AG09309 (cell line): Measurements from ENCODE around the gene VSIR.

ENCODE experiments used
- DNase-seq: peaks from one replicate; pipeline ENCODE4 v3.0.0-alpha.2; 2010; ENCODE audit warnings: low read depth
- H3K4me3 ChIP-seq: 2 replicates; pipeline ENCODE4 v1.5.1; 2011; ENCODE audit warnings: mild to moderate bottlenecking, low read depth, low read length, moderate library complexity; ENCODE audit not compliant: control insufficient read depth
- TF ChIP-seq, protein P1 (sequence below): IDR thresholded peaks from 2 replicates; pipeline ENCODE4 v1.5.1; 2011; ENCODE audit warnings: mild to moderate bottlenecking, low read depth, low read length, inconsistent platforms; ENCODE audit not compliant: insufficient read depth, control insufficient read depth; ENCODE audit errors: missing control alignments

Gene VSIR

DNA sequence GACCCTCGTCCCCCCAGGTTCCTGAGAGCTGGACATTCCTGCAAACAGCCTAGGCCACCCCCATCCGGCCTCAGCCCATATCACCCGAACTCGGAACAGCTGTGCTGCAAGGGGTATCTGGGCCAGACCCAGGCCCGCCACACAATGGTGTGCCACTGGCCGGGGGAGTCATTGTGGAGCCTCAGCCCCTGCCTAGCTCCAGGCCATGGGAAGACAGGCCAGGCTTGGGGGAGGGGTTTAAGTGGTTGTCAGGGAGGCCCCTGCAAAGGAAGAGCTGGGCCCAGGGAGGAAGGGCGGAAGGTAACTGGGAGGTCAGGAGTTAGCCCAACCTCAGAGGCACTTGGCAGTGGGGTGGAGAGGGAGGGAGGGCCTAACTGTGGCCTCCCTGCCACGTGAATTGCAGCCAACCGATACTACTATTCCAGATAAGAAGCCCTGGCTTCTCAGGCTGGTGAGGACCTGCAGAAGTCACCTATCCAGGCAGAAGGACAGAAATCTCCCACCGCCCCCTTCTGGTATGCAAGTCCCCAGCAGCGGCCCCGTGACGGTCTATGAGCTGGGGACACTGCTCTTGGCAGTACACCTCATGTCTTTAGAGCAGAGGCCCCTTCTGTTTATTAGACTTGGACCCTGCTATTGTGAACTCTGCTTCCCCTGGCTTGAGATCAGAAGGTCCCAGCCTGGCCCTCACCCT lies 26.8 kb downstream of the VSIR start:
- TF ChIP-seq, protein P1, sequence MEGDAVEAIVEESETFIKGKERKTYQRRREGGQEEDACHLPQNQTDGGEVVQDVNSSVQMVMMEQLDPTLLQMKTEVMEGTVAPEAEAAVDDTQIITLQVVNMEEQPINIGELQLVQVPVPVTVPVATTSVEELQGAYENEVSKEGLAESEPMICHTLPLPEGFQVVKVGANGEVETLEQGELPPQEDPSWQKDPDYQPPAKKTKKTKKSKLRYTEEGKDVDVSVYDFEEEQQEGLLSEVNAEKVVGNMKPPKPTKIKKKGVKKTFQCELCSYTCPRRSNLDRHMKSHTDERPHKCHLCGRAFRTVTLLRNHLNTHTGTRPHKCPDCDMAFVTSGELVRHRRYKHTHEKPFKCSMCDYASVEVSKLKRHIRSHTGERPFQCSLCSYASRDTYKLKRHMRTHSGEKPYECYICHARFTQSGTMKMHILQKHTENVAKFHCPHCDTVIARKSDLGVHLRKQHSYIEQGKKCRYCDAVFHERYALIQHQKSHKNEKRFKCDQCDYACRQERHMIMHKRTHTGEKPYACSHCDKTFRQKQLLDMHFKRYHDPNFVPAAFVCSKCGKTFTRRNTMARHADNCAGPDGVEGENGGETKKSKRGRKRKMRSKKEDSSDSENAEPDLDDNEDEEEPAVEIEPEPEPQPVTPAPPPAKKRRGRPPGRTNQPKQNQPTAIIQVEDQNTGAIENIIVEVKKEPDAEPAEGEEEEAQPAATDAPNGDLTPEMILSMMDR = peak; percentile 7
- H3K4me3 ChIP-seq = no peak overlapping the region
- DNase-seq = no peak

DNA sequence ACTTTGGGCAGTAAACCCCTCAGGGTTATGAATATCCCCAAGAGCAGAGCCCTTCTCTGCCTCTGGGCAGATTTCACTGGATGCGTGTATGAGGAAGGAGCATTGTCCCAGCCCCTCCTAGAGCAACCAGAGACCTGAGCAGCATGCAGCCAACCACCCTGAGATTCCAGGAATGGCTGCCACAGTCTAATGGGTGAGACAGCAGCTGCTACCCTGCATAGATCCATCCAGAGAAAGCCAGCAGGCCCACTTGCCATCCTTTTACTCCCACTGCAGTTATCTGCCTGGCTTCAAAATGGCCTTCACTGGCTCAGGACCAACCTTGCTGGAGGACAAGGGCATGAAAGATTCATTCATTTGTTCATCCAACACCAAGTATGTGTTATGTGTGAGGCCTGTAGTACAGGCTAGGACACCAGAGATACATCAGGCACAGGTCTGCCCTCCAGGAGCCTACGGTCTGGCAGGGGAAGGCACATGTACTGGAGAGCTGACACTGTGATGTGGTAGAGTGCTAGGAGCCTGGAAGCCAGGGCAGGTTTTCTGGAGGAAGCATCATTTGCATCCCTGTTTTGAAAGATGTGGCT lies 27.6 kb downstream of the VSIR start:
- TF ChIP-seq, protein P1 = no peak
- DNase-seq = no peak
- H3K4me3 ChIP-seq = no peak overlapping the region

DNA sequence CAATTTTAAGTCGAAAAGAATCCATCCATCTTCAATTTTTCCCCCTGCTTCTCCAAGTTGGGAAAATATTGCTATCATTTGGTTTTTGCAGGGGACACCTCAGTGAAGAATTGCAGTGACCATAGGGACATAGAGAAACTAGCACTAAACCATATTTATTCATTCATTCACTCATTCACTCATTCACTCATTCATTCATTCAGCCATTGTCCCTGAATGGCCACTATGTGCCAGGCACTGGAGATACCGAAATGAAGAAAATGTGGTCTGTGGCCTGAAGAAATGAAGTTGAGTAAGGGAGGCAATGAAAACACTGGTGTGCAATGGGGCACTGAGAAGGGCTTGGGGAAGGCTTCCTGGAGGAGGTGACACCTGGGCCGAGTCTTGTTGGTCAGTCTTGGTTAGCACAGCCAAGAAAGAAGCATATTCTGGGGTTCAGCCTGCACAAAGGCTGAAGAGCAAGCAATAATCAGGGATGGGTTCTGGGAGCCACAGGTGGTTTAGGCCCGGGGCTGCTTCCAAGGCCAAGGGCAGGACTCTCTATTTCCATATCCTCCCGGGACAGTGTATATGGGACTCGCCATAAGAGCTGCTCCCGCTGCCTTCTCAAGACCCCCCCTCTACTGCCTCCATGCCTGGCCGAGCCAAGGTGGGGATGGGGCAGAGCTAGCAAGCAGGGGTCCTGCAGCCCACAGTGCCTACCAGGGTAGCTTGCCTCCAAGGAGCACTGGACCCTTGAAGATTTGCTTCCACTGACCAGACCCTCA lies 28.2 kb downstream of the VSIR start:
- TF ChIP-seq, protein P1 = no peak
- no peak overlapping the region for H3K4me3 ChIP-seq
- no peak for DNase-seq

DNA sequence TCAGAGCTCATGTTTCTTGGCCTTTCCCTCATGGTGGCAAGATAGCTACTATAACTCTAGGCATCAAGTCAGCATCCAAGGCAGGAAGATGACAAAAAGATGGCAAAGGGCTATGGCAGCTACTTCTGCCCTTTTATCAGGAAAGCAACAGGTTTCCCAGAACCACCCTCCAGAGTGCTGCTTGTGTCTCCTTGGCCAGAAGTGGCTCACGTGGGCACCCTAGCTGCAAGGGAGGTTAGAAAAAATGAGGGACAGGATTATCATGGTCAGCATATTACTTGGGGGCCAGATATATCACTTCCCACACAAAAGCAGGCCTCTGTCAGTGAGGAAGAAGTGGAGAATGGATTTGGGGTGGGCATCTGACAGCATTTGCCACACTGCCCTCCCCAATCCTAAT lies 29.5 kb downstream of the VSIR start:
- H3K4me3 ChIP-seq = no peak overlapping the region
- DNase-seq = no peak
- TF ChIP-seq, protein P1 = no peak

DNA sequence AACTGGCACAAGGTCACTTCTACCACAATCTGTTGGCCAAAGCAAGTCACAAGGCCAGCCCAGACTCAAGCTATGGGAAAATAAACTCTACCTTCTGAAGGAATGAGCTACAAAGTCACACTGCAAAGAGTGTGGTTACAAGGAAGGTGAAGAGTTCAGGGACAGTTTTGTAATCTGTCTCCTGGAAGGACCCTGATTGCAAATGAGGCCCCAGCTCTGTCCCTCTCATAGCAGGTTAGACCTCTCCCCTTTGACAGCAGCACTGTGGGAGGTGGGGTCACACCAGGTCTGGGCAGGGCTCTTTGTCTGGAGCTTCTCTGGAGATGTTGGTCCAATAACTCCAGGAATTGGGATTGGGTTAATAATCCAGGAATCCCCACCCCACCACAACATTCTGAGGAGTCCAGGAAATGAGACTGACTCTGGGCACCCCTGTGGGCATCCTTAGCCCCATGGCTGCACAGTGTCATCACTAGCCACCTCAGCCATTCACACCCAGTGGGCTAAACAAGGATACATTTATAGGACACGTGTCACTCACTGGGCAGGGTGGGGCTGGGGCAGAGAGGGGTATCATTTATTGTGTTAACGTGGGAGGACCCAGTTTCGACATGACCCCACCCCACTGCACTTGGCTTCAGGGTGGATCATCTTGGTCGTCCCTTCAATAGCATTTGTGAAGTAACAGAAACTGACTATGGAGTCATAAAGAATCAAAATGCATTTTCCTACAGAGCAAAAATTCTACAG lies 30.1 kb downstream of the VSIR start:
- TF ChIP-seq, protein P1 = no peak
- no peak overlapping the region for H3K4me3 ChIP-seq
- no peak for DNase-seq
